Osteoblast (primary cell): ENCODE data around the gene EGR1. TPM values are rescaled to one million over a fixed set of nuclear protein-coding genes. Genes with fewer than 3 reads are reported as not detected.

Source experiments
- DNase-seq: peaks from one replicate; pipeline ENCODE4 v3.0.0; 2011; ENCODE audit warnings: low spot score, mixed read lengths; ENCODE audit not compliant: insufficient read length; ENCODE audit errors: missing footprints
- H2AFZ ChIP-seq: 2 replicates; pipeline ENCODE4 v1.6.0; 2011; ENCODE audit warnings: mild to moderate bottlenecking, low read length
- H3K27ac ChIP-seq: 2 replicates; pipeline ENCODE4 v1.5.1; 2011; ENCODE audit warnings: mild to moderate bottlenecking, low read depth, low read length, moderate library complexity
- H3K27me3 ChIP-seq: 2 replicates; pipeline ENCODE4 v1.6.0; 2012; ENCODE audit warnings: mild to moderate bottlenecking, control low read depth, inconsistent platforms, low read length, moderate library complexity; ENCODE audit not compliant: insufficient read depth
- H3K36me3 ChIP-seq: 2 replicates; pipeline ENCODE4 v1.5.1; 2011; ENCODE audit warnings: mild to moderate bottlenecking, low read length, control low read depth, moderate library complexity; ENCODE audit not compliant: insufficient read depth
- H3K4me1 ChIP-seq: 2 replicates; pipeline ENCODE4 v1.5.1; 2011; ENCODE audit warnings: mild to moderate bottlenecking, low read length, control low read depth, moderate library complexity; ENCODE audit not compliant: insufficient read depth
- H3K4me2 ChIP-seq: 2 replicates; pipeline ENCODE4 v1.6.0; 2011; ENCODE audit warnings: mild to moderate bottlenecking, low read length; ENCODE audit not compliant: insufficient read depth
- H3K4me3 ChIP-seq: fragments of 200-600 bp; sonication (generic); 3 replicates; pipeline ENCODE4 v1.5.1; 2012; ENCODE audit warnings: mild to moderate bottlenecking, low read length, inconsistent platforms; ENCODE audit not compliant: insufficient read depth
- H3K79me2 ChIP-seq: 2 replicates; pipeline ENCODE4 v1.6.0; 2012; ENCODE audit warnings: mild to moderate bottlenecking, low read length, control low read depth, inconsistent platforms; ENCODE audit not compliant: insufficient read depth
- H3K9me3 ChIP-seq: 2 replicates; pipeline ENCODE4 v1.5.1; 2011; ENCODE audit warnings: low read depth, low read length, control low read depth
- H4K20me1 ChIP-seq: 2 replicates; pipeline ENCODE4 v1.6.0; 2012; ENCODE audit warnings: mild to moderate bottlenecking, low read length, control low read depth; ENCODE audit not compliant: insufficient read depth
- total RNA-seq: library from RNA; depleted of rRNA; stranded (reverse); fragments of >200 nt; gene quantifications from 2 replicates; pipeline ENCODE4 v1.2.3, GENCODE V29; 2012
- TF ChIP-seq, protein P1 (sequence below): IDR thresholded peaks from 2 replicates; pipeline ENCODE4 v1.5.1; 2011; ENCODE audit warnings: mild to moderate bottlenecking, low read depth, low read length, moderate library complexity; ENCODE audit errors: extremely low read depth

EGR1 gene
- total RNA-seq, 1 donor, result 2.2 TPM

DNA sequence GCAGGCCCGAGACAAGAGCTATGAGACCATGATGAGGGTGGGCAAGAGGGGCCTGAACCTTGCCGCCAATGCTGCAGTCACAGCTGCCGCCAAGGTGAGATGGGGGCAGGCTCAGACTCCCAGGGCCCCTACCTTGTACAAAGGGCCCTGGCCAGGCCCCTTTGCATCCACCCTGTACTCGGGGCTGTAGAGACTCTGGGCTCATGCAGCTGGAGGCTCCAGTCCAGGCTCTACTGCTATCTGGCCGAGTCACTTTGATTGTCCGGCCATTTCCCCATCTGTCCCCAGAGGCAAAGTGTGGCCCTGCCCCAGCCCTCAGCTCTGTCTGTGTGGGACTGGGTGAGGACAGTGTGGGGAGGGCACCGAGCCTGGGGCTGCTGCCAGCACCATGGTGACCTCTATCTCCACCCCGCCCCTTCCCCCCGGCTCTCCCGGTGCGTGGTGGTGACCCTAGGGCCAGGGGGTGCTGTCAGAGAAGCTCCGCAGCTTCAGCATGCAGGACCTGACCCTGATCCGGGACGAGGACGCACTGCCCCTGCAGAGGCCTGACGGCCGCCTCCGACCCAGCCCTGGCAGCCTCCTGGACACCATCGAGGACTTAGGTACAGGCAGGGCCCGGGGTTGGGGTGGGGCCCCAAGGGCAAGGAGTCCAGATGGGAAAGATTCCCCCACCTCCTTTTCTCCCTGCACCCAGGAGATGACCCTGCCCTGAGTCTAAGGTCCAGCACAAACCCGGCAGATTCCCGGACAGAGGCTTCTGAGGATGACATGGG is 20.3 kb upstream of the EGR1 start:
- H3K27ac ChIP-seq, result no peak overlapping the region
- no peak overlapping the region for H3K4me3 ChIP-seq
- H3K36me3 ChIP-seq, result no peaks in the 10 kb centered on the region
- H3K9me3 ChIP-seq, result no peaks in the 10 kb centered on the region
- no peak for DNase-seq
- TF ChIP-seq, protein P1, sequence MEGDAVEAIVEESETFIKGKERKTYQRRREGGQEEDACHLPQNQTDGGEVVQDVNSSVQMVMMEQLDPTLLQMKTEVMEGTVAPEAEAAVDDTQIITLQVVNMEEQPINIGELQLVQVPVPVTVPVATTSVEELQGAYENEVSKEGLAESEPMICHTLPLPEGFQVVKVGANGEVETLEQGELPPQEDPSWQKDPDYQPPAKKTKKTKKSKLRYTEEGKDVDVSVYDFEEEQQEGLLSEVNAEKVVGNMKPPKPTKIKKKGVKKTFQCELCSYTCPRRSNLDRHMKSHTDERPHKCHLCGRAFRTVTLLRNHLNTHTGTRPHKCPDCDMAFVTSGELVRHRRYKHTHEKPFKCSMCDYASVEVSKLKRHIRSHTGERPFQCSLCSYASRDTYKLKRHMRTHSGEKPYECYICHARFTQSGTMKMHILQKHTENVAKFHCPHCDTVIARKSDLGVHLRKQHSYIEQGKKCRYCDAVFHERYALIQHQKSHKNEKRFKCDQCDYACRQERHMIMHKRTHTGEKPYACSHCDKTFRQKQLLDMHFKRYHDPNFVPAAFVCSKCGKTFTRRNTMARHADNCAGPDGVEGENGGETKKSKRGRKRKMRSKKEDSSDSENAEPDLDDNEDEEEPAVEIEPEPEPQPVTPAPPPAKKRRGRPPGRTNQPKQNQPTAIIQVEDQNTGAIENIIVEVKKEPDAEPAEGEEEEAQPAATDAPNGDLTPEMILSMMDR, result no peak
- no peaks in the 10 kb centered on the region for H3K79me2 ChIP-seq
- peaks cover 3% of the 10 kb centered on the region for H3K4me1 ChIP-seq
- no peak overlapping the region for H2AFZ ChIP-seq
- H3K4me2 ChIP-seq, result no peak overlapping the region
- H4K20me1 ChIP-seq, result no peaks in the 10 kb centered on the region
- H3K27me3 ChIP-seq, result peaks cover 4% of the 10 kb centered on the region

DNA sequence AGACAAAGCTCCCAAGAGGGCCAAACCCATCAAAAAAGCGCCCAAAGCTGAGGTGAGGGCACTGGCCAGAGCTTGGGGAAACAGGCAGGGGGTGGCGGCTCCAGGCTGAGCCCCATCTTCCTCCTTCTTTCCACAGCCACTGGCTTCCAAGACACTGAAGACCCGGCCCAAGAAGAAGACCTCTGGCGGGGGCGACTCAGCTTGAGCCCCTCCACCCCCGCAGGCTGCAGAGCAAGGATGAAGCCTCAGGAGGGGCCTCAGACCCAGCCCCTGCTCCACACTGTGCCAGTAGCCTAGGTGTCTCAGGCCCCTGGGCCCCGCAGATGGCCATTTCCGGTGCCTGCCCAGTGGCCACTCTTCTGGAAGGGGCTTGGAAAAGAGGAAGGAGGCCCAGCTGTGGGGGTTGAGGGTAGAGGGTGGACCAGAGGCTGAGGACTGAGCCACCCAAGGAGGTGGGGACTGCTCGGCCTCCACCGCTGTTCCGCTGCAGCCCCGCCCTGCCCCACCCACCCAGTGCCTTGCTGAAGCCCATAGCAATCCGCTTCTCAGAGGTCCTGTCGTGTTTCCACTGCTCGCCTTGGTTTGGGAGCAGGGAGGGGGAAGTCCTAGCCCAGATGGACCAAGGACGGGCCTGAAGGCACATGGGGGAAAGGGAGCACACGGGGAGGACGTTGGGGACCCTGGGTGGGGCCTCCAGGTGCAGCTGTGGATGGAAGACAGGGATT is 19.6 kb upstream of the EGR1 start:
- Histone ChIP-seq H4K20me1 (no peaks in the 10 kb centered on the region), H3K27me3 (peaks cover 4% of the 10 kb centered on the region), H3K36me3 (no peaks in the 10 kb centered on the region), H3K4me3 (no peak overlapping the region), H3K4me1 (peaks cover 5% of the 10 kb centered on the region), H3K27ac (no peak overlapping the region), H3K79me2 (no peaks in the 10 kb centered on the region), H2AFZ (no peak overlapping the region), H3K4me2 (no peak overlapping the region), H3K9me3 (no peaks in the 10 kb centered on the region)
- TF ChIP-seq, protein P1, result no peak
- DNase-seq, result no peak

DNA sequence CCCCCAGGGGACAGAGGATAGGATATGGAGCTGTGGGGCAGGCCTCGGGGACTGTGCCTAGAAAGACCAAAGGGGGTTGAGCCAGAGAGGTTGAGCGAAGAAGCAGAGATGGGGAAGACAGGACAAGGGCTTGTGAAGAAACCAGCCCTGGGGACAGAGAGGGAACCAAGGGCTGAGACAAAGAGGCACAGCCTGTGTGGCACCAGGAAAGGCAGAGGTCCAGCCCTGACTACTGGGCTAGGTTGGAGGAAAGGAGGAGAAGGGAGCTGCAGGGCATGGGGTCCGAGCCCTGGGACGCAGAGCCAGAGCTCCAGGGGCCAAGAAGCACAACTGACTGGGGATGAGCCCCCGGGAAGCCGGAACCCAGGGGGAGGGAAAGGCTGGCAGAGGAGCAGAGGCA is 17.2 kb upstream of the EGR1 start:
- Histone ChIP-seq H3K9me3 (no peaks in the 10 kb centered on the region), H3K27me3 (peaks cover 4% of the 10 kb centered on the region), H2AFZ (no peak overlapping the region), H3K27ac (no peak overlapping the region), H3K4me2 (no peak overlapping the region), H3K4me3 (no peak overlapping the region), H3K4me1 (peaks cover 5% of the 10 kb centered on the region), H4K20me1 (no peaks in the 10 kb centered on the region), H3K79me2 (no peaks in the 10 kb centered on the region), H3K36me3 (no peaks in the 10 kb centered on the region)
- TF ChIP-seq, protein P1, result no peak
- DNase-seq, result no peak
